ENCODE measurements around the gene UTP11.

DNA sequence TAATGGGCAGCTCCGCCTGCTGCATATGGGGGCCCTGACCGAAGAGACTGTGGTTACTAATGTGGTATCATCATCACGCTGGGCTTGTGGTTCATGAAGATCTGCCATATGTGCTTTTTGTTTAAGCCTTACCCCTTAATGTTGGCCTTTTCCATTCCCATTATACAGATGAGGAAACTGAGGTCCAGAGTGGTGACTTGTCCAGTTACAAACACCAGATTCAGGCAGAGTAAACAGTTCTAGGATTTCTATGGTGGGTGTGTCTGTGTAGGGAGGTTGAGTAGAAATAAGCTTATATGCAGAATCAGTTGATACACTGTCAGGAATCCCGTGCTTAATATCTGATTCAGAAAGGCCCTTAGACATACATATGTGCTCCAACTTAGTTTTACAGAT lies 691 bp downstream of the UTP11 start:
- TF ChIP-seq, protein P1, sequence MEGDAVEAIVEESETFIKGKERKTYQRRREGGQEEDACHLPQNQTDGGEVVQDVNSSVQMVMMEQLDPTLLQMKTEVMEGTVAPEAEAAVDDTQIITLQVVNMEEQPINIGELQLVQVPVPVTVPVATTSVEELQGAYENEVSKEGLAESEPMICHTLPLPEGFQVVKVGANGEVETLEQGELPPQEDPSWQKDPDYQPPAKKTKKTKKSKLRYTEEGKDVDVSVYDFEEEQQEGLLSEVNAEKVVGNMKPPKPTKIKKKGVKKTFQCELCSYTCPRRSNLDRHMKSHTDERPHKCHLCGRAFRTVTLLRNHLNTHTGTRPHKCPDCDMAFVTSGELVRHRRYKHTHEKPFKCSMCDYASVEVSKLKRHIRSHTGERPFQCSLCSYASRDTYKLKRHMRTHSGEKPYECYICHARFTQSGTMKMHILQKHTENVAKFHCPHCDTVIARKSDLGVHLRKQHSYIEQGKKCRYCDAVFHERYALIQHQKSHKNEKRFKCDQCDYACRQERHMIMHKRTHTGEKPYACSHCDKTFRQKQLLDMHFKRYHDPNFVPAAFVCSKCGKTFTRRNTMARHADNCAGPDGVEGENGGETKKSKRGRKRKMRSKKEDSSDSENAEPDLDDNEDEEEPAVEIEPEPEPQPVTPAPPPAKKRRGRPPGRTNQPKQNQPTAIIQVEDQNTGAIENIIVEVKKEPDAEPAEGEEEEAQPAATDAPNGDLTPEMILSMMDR (IDR thresholded peaks at IDR 0.05) = no peak
- no peak for TF ChIP-seq POLR2A (IDR thresholded peaks at IDR 0.05)
